Stimulated activated naive CD4-positive, alpha-beta T cell (primary cell): Measurements from ENCODE around the gene CNGA1.
"Not testable (repeated sequence)": the region's sequence is repeated elsewhere in the genome, so short reads cannot be mapped to it uniquely, and the experiment has no call there.

Experiments used
- DNase-seq, 6 experiments: peaks; one replicate each; lab custom pipeline; 2025; lab: John Stamatoyannopoulos, UW

Gene CNGA1

DNA sequence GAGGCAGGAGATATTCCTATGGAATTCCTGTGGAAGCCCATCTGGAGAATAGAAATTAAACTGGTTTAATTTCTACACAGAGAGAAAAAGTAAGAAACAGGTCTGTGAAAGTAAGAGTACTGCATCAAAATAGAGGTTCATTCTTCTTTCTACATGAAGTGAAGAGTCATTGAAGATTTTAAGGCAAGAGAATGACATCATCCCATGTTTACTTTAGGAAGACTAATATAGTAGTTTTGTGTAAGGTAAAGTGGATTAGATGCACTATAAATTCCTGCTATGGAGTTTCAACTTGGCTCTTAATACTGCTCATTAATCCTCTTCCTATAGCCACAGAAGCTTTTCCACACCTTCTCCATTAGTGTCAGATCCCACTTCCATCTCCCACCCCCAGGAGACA lies 47.6 kb downstream of the CNGA1 start:
- DNase-seq = no peak

DNA sequence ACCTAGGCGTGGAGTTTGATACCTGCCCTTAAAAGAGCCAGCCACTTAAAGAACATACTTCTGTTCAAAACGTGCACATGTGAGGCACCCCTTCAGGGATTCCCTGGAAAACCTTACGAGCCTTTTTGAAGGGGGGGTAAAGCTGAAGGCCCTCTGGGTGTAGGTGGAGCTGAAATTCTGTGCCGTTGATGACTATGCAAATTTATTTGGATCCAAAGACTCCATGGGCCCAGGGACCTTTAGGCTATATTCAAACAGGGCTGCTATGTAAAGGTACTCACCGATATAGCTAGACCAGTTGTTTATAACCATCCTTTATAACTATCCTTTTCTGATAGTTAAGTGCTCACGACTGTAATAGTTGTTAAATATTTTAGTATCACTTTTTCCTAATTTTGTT lies 61.8 kb downstream of the CNGA1 start:
- no peak for DNase-seq

DNA sequence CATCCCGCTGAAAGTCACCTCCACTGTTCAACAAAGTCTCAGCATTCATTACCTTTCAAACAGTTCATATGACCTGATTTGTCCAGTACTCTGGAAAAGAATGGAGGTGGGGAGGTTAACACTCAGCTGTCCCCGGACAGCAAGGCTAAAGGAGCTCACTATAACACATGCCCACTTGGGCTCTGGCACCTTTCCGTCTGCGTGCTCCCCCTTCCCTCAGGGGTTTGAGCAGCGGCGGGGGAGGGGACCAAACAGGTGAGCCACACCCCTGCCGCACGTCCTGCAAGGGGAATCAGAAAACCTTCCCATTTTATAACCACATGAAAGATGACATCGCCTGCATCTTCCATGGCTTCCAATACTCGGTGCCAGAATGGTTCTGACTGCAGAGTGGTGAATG lies 62.2 kb downstream of the CNGA1 start:
- no peak for DNase-seq

DNA sequence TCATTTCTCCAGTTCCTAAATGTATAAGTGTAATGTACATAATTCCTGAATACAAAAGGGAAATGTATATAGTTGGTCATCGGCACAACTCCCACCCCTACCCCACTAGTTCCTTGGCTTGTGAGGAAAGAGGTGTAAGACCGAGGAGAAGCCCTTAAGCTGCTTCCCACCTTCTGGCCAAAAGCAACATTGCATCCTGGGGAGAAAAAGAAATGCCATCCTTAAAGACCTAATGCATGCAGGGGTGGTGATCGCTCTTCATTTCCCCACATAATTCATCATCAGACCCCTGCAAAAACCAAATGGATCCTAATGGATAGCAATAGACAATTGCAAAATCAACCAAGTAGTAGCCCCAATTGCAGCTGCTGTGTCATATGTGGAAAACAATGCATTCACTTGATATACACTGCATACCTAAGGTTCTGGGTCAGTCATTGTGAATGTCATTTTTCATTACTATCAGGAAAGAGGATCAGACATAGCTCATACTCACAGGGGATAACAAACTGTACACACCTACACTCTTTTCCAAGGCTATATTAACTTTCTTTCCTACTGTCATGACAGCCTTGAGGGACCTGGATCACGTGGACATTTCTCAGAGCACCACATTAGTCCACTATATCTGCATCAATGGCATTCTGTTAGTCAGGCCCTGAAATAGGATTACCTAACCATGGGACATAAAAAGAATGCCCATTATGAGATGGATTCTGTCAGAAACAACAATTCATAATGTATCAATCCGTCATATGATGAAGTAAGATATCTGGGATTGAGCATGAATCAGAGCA lies 70.4 kb downstream of the CNGA1 start:
- DNase-seq = no peak

DNA sequence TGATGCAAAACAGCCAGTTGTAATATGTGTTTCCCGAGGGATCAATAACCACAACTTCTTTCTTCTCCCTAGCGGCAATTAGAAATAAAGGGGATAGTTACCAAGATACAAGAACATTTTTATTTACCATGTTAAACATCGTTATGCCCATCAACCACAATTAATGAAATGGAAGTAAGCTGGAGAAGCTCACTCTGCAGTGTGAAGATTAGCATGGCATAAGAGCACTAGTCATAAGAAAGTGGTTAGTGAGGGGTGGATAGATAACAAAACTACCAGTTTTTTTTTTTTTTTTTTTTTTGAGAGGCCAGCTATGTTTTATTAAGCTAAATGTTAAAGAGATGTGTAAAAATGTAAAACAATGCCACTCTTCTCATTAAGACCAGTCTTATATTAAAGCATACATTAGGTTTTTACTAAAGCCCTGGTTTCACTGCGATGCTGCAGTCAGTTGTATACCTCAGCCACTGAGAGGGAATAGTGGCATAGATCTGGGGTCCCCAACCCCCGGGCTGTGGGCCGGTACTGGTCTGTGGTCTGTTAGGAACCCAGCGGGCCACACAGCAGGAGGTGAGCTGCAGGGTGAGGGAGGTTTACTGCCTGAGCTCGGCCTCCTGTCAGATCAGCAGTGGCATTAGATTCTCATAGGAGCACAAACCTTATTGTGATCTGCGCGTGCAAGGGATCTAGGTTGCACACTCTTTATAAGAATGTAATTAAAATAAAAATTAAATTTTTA lies 74.2 kb downstream of the CNGA1 start:
- DNase-seq = no peak

DNA sequence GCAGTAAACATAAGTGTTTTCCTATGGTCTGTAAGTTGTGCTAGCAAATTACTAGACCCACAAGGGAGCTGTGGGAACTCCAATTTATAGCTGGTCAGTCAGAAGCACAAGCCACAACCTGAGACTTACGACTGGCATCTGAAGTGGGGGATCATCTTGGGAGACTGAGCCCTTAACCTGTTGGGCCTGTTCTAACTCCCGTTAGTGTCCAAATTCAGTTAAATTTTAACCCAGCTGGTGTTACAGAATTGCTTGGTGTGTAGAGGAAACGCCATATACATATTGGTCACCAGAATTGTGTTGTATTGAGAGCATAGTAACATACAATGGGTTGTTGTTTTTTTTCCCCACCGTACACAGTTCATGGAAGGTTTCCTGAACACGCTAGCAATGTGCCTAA lies 77.0 kb downstream of the CNGA1 start:
- no peak for DNase-seq

DNA sequence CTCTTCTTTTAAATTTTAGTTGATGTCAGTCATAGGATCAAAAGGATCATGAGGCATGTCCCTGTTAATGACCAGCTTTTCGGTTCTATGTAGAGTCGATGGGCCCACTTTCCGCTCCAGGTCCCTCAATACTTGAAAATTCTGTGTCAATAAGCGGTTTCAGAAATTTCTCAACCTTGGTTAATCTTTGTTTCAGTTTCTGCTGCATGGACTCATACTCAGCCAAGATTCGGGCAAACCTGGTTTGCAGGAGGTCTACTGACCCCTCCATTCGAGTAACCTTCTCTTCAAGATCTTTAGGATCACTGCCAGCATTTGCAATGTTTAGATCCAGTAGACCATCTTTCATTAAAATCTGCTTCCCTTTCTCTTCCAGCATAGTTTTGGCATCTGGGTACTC lies 80.1 kb downstream of the CNGA1 start:
- no peak for DNase-seq

DNA sequence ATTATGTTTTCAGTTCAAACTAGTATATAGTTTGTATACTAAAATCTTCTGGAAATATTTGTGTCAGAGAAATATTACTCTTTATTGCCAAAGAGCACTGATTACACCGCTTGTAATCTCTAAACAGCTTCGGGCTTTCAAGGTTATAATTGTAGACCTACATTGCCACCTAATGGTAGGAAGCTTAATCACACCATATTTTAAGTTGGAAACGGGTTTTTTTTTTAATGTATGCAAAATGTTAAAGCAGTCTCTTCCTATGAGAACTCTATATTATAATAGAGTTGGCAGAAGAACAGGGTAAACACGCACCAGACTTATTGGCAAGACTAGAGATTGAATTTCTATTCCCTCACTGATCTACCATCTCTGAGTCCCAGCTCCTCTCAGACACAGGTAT lies 82.6 kb downstream of the CNGA1 start:
- DNase-seq = peak in 3 of 6 experiments; percentile 36 to 50 (median 45)

DNA sequence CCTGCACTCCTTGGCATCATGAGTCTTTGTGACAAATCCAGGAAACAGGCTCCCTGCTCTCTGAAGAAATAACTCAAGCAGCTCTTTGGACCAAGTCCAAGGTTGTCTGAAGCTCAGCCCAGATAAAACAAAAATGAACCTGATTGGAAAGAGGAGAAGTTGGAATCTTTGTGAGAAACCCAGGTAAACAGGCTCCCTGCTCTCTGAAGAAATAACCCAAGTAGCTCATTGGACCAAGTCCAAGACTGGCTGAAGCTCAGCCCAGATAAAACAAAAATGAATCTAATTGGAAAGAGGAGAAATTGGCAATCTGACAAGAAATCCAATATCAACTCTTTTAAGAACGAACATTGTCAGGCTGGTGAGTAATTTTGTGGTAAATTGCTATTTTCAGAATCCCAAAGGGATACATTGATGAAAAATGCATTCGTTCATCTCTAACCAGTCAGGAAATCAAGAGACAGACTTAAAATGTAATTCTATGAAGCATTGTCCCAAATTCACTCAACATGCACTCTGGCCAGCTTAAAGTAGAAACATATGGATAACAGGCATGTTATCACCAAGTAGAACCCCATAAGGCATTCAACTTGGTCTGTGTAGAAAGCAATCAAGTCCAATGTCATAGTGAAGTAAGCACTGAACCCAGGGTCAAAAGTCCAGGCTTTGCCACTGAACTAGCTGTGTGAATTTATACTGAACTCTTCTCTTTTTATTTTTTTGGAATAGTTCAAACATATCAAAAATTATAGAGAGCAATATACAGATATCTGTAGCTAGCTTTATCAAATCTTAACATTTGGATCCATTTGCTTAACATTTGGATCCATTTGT lies 85.3 kb downstream of the CNGA1 start:
- DNase-seq = no peak

DNA sequence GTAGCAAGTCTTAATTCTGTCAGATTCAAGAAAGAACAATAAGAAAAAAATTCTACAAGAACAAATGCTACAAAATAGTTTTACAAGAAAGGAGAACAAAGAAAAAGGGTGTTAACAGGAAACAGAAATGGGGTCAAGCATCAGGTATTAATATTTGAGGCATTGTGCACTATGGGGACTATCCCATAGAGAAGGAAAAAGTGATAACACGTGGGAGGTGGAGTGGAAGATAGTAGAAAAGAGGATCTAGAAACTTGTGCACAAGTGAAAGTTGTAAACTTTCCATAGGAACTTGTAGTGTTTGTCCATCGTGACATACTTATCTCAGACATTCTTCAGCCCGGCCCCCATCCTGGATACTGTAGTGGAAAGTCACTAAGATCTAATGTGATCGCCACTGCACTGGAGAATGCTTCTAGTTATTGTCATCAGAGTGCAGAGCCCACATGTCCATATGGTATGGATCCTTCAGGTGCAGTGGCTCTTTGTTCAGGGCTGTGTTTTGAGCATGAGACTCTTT lies 86.7 kb downstream of the CNGA1 start:
- no peak for DNase-seq

DNA sequence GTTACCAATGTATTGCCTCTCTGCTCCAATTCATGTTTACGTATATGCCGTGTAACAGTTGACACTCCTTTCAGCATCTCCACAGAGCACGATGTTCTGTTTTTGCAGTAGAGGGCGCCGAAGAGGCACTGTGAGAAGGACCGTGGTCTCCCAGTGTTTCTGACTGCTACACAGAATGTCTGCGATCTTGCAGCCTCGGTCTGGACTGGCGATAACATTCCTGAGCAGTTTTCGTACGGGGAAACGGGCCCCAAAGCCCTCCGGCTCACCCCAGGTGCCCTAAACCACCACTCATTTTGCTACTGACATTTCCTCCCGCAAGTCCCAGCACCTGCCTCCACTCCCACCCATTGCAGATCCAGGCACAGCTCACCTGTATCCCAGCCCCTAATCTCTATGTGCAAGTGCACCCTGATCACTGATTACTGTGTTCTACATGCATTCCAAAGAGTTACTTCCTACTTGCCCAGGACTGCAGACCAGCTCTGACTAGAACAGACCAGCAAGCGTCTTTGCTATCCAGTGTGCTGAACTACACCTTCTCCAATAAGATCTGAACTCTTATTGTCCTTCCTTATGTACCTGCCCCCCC lies 89.7 kb downstream of the CNGA1 start:
- peak; percentile 1 to 43 (median 24) for DNase-seq

DNA sequence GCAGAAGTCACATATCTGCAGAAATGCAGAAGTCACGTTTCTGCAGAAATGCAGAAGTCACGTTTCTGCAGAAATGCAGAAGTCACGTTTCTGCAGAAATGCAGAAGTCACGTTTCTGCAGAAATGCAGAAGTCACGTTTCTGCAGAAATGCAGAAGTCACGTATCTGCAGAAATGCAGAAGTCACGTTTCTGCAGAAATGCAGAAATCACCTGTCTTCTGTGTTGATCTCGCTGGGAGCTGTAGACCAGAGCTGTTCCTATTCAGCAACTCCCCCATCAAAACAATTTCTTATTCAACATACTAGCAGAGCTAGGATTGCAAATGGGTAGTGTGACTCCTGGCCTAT lies 93.2 kb downstream of the CNGA1 start:
- not testable (repeated sequence) for DNase-seq

DNA sequence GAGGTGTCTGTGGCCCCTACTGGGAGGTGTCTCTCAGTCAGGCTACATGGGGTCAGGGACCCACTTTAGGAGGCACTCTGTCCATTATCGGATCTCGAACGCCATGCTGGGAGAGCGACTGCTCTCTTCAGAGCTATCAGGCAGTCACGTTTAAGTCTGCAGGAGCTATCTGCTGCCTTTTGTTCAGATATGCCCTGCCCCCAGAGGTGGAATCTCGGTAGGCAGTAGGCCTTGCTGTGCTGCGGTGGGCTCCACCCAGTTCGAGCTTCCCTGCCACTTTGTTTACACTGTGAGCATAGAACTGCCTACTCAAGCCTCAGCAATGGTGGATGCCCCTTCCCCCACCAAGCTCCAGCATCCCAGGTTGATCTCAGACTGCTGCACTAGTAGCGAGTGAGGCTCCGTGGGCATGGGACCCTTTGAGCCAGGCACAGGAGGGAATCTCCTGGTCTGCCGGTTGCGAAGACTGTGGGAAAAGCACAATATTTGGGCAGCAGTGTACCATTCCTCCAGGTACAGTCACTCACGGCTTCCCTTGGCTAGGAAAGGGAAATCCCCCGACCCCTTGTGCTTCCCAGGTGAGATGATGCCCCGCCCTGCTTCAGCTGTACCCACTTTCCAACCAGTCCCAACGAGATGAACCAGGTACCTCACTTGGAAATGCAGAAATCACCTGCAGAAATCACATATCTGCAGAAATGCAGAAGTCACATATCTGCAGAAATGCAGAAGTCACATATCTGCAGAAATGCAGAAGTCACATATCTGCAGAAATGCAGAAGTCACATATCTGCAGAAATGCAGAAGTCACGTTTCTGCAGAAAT lies 93.8 kb downstream of the CNGA1 start:
- DNase-seq = not testable (repeated sequence)

DNA sequence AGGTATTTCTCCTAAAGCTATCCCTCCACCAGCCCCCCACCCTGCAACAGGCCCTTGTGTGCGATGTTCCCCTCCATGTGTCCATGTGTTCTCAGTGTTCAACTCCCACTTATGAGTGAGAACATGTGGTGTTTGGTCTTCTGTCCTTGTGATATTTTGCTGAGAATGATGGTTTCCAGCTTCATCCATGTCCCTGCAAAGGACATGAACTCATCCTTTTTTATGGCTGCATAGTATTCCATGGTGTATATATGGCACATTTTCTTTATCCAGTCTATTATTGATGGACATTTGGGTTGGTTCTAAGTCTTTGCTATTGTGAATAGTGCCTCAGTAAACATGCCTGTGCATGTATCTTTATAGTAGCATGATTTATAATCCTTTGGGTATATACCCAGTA lies 99.3 kb downstream of the CNGA1 start:
- not testable (repeated sequence) for DNase-seq

DNA sequence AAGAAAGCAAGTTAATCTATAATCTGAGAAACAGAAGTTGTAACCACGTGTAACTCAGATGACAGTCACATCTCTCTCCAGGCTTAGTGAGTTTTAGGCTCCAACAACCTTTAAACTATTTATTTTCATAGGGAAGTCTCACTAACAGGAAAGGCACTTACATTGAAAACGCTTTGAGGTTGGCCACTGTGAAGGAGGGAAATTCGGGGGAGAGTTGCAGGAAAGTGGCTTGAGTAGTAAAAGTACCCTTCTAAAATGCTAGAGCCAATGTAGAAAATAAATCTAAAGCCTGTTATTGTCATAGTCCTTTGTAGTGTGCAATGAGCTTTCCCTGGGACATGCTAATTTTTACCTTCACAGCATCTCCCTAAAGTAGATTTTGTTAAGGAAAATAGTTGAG lies 101.1 kb downstream of the CNGA1 start:
- peak in 1 of 6 experiments; percentile 24 for DNase-seq

DNA sequence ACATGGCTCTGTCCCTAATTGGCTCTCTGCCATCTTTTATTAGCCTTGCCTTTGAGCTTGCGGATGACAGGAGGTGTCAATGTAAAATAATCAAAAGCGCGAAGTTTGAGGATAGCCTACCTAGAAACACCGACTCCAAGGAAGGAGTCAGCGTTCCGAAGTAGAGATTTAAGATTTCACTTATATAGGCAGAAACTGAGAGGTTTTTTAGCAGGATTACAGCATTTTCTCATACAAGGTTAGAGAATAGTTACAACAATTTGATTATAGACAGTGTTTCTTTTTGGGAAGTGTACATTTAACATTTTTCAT lies 101.6 kb downstream of the CNGA1 start:
- DNase-seq = no peak

DNA sequence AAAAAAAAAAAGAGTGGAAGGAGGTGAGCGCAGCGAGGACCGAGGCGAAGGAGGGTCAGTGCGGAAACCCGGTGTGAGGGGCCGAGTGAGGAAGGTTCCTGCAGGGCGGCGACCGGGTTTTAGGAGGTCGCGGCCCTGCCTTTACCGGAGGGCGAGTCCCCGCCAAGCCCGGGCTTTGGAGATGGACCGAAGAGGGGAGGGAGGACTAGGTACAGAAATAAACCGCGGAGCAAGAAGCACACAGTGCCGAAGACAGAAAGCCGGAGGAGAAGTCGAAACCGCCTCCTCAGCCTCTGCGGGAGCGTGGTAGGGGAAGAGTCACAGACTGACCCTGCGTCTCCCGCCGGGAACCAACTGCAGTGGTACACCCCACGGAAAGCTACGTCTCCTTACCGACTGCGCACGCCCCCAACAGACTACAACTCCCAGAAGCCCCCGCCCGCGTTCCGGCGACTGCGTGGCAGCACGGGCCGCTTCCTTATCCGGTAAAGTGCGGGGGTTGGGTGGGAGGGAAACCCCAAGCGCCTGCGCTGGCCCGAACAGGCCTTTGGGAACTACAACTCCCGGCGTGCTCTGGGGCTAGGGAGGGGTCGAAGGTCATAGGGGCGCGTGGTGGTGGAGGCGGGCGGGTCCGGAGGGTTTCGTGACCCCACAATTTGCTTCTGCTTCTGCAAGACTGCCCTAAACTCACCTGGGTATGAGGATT lies 102.1 kb downstream of the CNGA1 start, which contains the start of gene NFXL1:
TSS of gene NFXL1 (minus strand) at position 364 of the 706 bp plus-strand sequence. CDS start 380 bp downstream, outside the sequence.
- peak; percentile 93 to 95 (median 95) for DNase-seq

DNA sequence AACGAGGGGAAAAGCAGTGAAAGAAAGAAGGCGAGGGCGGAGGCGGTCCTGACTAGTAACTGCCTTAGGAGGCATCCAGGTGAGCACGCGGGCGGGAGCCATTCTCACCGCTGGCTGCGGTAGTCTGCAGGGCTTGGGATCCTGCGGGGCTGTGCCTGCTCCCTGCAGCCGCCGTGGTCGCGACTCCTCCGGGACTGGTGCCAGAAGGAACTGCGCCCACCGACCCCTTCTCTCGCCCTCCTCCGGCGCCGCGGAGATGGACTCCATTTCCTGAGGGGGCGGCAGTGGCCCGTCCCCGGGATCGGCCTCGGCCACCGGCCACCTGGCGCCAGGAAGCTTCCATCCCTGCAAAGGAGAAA lies 102.6 kb downstream of the CNGA1 start:
- peak in 5 of 6 experiments; percentile 7 to 48 (median 27) for DNase-seq

DNA sequence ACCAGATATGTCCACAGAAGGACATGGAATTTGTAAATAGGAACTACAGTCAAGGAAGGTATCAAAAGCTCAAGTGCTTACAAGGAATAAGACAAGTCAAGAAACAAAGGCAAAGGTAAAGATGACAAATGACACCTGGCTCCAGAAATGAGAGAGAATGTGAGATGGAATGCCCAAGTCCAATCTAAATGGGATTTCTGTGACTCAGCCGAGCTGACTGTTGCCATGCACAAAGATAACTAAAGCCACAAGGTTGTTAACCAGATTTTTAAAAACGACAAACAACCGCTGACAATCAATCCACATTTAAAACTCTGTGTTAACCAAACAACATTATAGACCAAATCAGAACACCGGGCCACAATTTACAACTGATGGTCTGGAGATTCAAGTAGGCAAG lies 103.2 kb downstream of the CNGA1 start:
- peak in 1 of 6 experiments; percentile 7 for DNase-seq

DNA sequence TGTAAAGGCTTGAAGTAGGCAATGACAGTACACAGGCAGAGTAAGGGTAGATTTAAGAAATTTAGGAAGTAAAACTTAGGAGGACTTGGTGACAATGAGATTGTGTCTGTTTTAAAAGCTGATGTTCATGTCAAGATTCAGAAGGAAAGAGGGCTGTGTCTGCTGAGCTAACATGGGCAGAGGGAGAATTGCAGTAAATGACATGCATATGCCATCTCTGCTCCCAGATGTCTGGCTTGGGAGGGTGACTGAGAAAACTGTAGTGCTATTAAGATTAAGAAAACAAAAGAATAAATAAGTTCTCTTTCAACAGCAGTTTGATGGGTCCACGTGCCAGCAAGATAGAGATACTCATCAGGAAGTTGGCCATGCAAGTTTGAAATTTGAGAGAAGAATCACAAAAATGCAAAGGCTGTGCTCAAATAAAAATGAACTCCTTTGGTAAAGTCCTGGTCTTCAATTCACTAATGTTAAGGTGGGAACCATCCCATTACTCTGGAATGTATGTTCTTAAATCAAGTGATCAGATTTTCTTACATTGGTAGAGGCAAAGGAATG lies 109.3 kb downstream of the CNGA1 start:
- no peak for DNase-seq
